ENCODE data around the gene CCDC33. TPM values are rescaled to one million over a fixed set of nuclear protein-coding genes. Genes with fewer than 3 reads are reported as not detected.

The CCDC33 gene
- polyA plus RNA-seq, 3 donors from 2014 or later, result not detected

- no peak for DNase-seq
- Mint-ChIP-seq H3K36me3 (no peaks in the 10 kb centered on the region), H3K9me3 (no peaks in the 10 kb centered on the region), H3K27me3 (ENCODE audit: low read depth in 3 of 3) (peaks cover 0 to 6% (median 2%) of the 10 kb centered on the region in 3 donors), H3K4me1 (peaks cover 23 to 28% of the 10 kb centered on the region in 2 donors), H3K27ac (no peak overlapping the region), H3K4me3 (no peak overlapping the region)
Observed at GRCh38 chr15:74318376-74319137, 82.4 kb downstream of the CCDC33 start.

DNA sequence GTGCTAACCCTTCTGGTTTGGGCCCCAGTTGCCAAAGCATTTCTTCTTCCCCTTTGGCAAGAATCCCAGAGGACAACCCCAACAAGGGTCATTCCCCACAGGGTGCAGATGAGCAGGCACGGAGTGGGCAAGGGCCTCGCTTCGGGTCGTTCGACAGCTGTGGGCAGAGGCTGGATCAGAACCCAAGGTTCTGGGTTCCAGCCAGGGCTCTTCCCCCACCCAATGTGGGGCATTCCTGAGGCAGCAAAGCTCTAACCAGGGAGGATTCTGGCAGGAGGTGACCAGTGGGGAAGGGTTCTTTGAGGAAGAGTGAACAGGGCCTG, 83.0 kb downstream of the CCDC33 start:
- Mint-ChIP-seq H3K27ac (no peak overlapping the region), H3K27me3 (ENCODE audit: low read depth in 3 of 3) (peaks cover 0 to 5% (median under 1%) of the 10 kb centered on the region in 3 donors), H3K9me3 (no peaks in the 10 kb centered on the region), H3K4me1 (peaks cover 23 to 28% of the 10 kb centered on the region in 2 donors), H3K4me3 (no peak overlapping the region), H3K36me3 (no peaks in the 10 kb centered on the region)
- DNase-seq, result no peak

GRCh38 chr15:74319596-74320351, 83.6 kb downstream of the CCDC33 start:
- H3K27ac Mint-ChIP-seq, result no peak overlapping the region
- peaks cover 0 to 4% (median 3%) of the 10 kb centered on the region in 3 donors for H3K27me3 Mint-ChIP-seq (ENCODE audit: low read depth in 3 of 3)
- H3K36me3 Mint-ChIP-seq, result no peaks in the 10 kb centered on the region
- no peak overlapping the region for H3K4me3 Mint-ChIP-seq
- no peaks in the 10 kb centered on the region for H3K9me3 Mint-ChIP-seq
- H3K4me1 Mint-ChIP-seq, result peaks cover 17 to 25% of the 10 kb centered on the region in 2 donors
- DNase-seq, result no peak

GRCh38 chr15:74320352-74321247, 84.5 kb downstream of the CCDC33 start:
- H3K27me3 Mint-ChIP-seq (ENCODE audit: low read depth in 3 of 3), result peaks cover 0 to 3% (median 0%) of the 10 kb centered on the region in 3 donors
- no peaks in the 10 kb centered on the region for H3K9me3 Mint-ChIP-seq
- H3K27ac Mint-ChIP-seq, result no peak overlapping the region
- H3K4me1 Mint-ChIP-seq, result peaks cover 9 to 16% of the 10 kb centered on the region in 2 donors
- no peak overlapping the region for H3K4me3 Mint-ChIP-seq
- H3K36me3 Mint-ChIP-seq, result no peaks in the 10 kb centered on the region
- DNase-seq, result no peak

DNA sequence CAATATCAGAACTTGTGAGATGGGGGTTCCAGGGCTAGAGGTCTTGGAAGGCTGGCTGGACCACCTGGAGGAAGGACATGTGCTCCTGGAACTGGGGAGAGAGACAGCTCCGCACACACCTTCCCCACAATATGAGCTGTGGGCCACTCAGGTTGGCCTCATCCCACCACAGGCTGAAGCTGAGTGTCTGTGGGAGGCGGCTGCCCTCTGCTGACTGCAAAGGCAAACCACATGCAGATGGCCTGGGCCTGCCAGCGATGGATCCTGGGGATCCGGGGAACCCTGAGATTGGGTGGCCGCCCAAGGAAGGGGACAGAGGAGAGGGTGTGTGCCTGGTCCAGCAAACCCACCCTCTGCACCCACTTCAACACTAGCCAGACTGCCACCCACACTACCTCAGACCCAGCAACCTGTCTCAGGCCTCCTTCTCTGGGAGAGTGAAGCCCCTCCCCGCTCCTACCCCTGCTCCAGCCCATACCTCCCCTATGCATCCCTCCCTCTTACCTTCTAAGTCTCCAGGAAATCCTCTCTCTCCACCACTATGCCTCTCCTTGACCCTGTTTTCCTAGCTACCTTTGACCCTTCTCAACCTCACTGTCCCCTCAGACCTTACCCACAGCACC, 86.5 kb downstream of the CCDC33 start:
- no peak overlapping the region for H3K27ac Mint-ChIP-seq
- H3K4me3 Mint-ChIP-seq, result no peak overlapping the region
- no peaks in the 10 kb centered on the region for H3K36me3 Mint-ChIP-seq
- H3K4me1 Mint-ChIP-seq, result peaks cover 0 to 1% of the 10 kb centered on the region in 2 donors
- H3K9me3 Mint-ChIP-seq, result no peaks in the 10 kb centered on the region
- peak; percentile 41 to 57 (median 48) for DNase-seq
- peaks cover 0 to 3% (median 0%) of the 10 kb centered on the region in 3 donors for H3K27me3 Mint-ChIP-seq (ENCODE audit: low read depth in 3 of 3)

- Mint-ChIP-seq H3K4me3 (no peak overlapping the region), H3K9me3 (no peaks in the 10 kb centered on the region), H3K27ac (no peak overlapping the region), H3K27me3 (ENCODE audit: low read depth in 3 of 3) (peaks cover 0 to 3% (median 0%) of the 10 kb centered on the region in 3 donors), H3K36me3 (no peaks in the 10 kb centered on the region), H3K4me1 (peaks cover 8 to 17% of the 10 kb centered on the region in 2 donors)
- no peak for DNase-seq
Observed at GRCh38 chr15:74324714-74325113, 88.6 kb downstream of the CCDC33 start.

- H3K36me3 Mint-ChIP-seq, result no peaks in the 10 kb centered on the region
- no peak overlapping the region for H3K4me3 Mint-ChIP-seq
- peaks cover 0 to 3% (median 0%) of the 10 kb centered on the region in 3 donors for H3K27me3 Mint-ChIP-seq (ENCODE audit: low read depth in 3 of 3)
- no peaks in the 10 kb centered on the region for H3K9me3 Mint-ChIP-seq
- peaks cover 8 to 17% of the 10 kb centered on the region in 2 donors for H3K4me1 Mint-ChIP-seq
- DNase-seq, result no peak
- no peak overlapping the region for H3K27ac Mint-ChIP-seq
Observed at GRCh38 chr15:74326746-74327145, 90.6 kb downstream of the CCDC33 start.

DNA sequence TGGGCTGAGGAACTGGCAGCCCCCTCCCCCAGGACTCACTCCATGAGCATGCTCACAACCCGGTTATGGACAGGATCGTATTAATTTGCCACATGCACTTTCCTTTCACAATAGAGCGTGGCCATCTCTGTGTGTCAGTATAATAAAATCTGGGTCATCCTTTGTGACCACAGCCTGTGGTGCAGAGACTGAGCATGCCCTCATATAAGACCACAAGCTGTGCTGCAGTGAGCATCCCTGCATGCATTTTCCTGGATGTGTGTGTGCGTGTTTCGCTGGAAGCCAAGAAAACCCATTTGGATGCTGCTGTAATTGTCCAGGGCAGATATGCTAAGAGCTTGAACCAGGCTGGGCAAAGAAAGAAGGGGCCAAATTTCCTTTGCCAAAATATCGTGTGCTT, 91.6 kb downstream of the CCDC33 start:
- Mint-ChIP-seq H3K36me3 (no peaks in the 10 kb centered on the region), H3K4me3 (no peak overlapping the region), H3K9me3 (no peaks in the 10 kb centered on the region), H3K27ac (no peak overlapping the region), H3K4me1 (peaks cover 8 to 17% of the 10 kb centered on the region in 2 donors), H3K27me3 (ENCODE audit: low read depth in 3 of 3) (peaks cover 0 to 3% (median 0%) of the 10 kb centered on the region in 3 donors)
- no peak for DNase-seq

GRCh38 chr15:74328331-74329056, 92.4 kb downstream of the CCDC33 start:
- peaks cover 0 to 3% (median 0%) of the 10 kb centered on the region in 3 donors for H3K27me3 Mint-ChIP-seq (ENCODE audit: low read depth in 3 of 3)
- H3K27ac Mint-ChIP-seq, result no peak overlapping the region
- H3K4me3 Mint-ChIP-seq, result no peak overlapping the region
- peaks cover 8 to 17% of the 10 kb centered on the region in 2 donors for H3K4me1 Mint-ChIP-seq
- H3K9me3 Mint-ChIP-seq, result no peaks in the 10 kb centered on the region
- no peak for DNase-seq
- H3K36me3 Mint-ChIP-seq, result no peaks in the 10 kb centered on the region

GRCh38 chr15:74330861-74331408, 94.8 kb downstream of the CCDC33 start:
- H3K4me1 Mint-ChIP-seq, result peaks cover 8 to 17% of the 10 kb centered on the region in 2 donors
- H3K9me3 Mint-ChIP-seq, result no peaks in the 10 kb centered on the region
- no peak overlapping the region for H3K27ac Mint-ChIP-seq
- H3K4me3 Mint-ChIP-seq, result no peak overlapping the region
- H3K27me3 Mint-ChIP-seq (ENCODE audit: low read depth in 3 of 3), result peaks cover 0 to 3% (median 0%) of the 10 kb centered on the region in 3 donors
- no peaks in the 10 kb centered on the region for H3K36me3 Mint-ChIP-seq
- DNase-seq, result no peak

GRCh38 chr15:74332011-74332410, 95.9 kb downstream of the CCDC33 start:
- peaks cover 0 to 3% (median 0%) of the 10 kb centered on the region in 3 donors for H3K27me3 Mint-ChIP-seq (ENCODE audit: low read depth in 3 of 3)
- H3K36me3 Mint-ChIP-seq, result no peaks in the 10 kb centered on the region
- no peak for DNase-seq
- no peak overlapping the region for H3K27ac Mint-ChIP-seq
- peaks cover 8 to 17% of the 10 kb centered on the region in 2 donors for H3K4me1 Mint-ChIP-seq
- H3K9me3 Mint-ChIP-seq, result no peaks in the 10 kb centered on the region
- no peak overlapping the region for H3K4me3 Mint-ChIP-seq

- Mint-ChIP-seq H3K4me3 (no peak overlapping the region), H3K9me3 (no peaks in the 10 kb centered on the region), H3K4me1 (peaks cover 8 to 16% of the 10 kb centered on the region in 2 donors), H3K36me3 (no peaks in the 10 kb centered on the region), H3K27me3 (ENCODE audit: low read depth in 3 of 3) (peaks cover 0 to 3% (median 0%) of the 10 kb centered on the region in 3 donors), H3K27ac (no peak overlapping the region)
- no peak for DNase-seq
Observed at GRCh38 chr15:74332611-74333010, 96.5 kb downstream of the CCDC33 start.

All from immature natural killer cell (primary cell).